HG03378 (cell line): ENCODE data around the gene PRSS2.

Source experiments
- ATAC-seq: cut with Tn5 transposase; IDR thresholded peaks from one replicate; pipeline ENCODE4 v1.9.1; 2021; ENCODE audit warnings: mild to moderate bottlenecking, moderate library complexity; ENCODE audit not compliant: unreplicated experiment

Gene PRSS2

GRCh38 chr7:142800699-142801260 is 30.0 kb downstream of the PRSS2 start:
- ATAC-seq: no peak

- no peak for ATAC-seq
Measured at GRCh38 chr7:142801601-142802295, 31.0 kb downstream of the PRSS2 start.

GRCh38 chr7:142802301-142802700 is 31.5 kb downstream of the PRSS2 start:
- ATAC-seq: no peak

GRCh38 chr7:142803901-142804300 is 33.1 kb downstream of the PRSS2 start:
- no peak for ATAC-seq

- ATAC-seq: no peak
Measured at GRCh38 chr7:142804728-142805207, 34.0 kb downstream of the PRSS2 start.

- ATAC-seq: no peak
Measured at GRCh38 chr7:142805350-142806021, 34.7 kb downstream of the PRSS2 start.

- ATAC-seq: no peak
Measured at GRCh38 chr7:142806022-142806356, 35.2 kb downstream of the PRSS2 start.

GRCh38 chr7:142806957-142807356 is 36.2 kb downstream of the PRSS2 start:
- no peak for ATAC-seq

- peak; percentile 22 for ATAC-seq
Measured at GRCh38 chr7:142807855-142808460, 37.2 kb downstream of the PRSS2 start.

- ATAC-seq: peak; percentile 19
Measured at GRCh38 chr7:142808461-142808801, 37.7 kb downstream of the PRSS2 start.

- ATAC-seq: peak; percentile 85
Measured at GRCh38 chr7:142808802-142809583, 38.2 kb downstream of the PRSS2 start.

- ATAC-seq: peak; percentile 18
Measured at GRCh38 chr7:142809671-142810070, 38.9 kb downstream of the PRSS2 start.

- peak; percentile 10 for ATAC-seq
Measured at GRCh38 chr7:142811154-142811737, 40.5 kb downstream of the PRSS2 start.

- ATAC-seq: no peak
Measured at GRCh38 chr7:142812437-142813215, 41.9 kb downstream of the PRSS2 start.

- no peak for ATAC-seq
Measured at GRCh38 chr7:142813226-142813625, 42.5 kb downstream of the PRSS2 start.

- ATAC-seq: no peak
Measured at GRCh38 chr7:142813699-142814098, 42.9 kb downstream of the PRSS2 start.

- ATAC-seq: no peak
Measured at GRCh38 chr7:142814451-142814850, 43.7 kb downstream of the PRSS2 start.

- ATAC-seq: no peak
Measured at GRCh38 chr7:142815134-142815533, 44.4 kb downstream of the PRSS2 start.

- ATAC-seq: no peak
Measured at GRCh38 chr7:142817506-142817905, 46.7 kb downstream of the PRSS2 start.

GRCh38 chr7:142819530-142819929 is 48.8 kb downstream of the PRSS2 start:
- ATAC-seq: no peak
